ENCODE data around the gene POU6F1. TPM values are rescaled to one million over a fixed set of nuclear protein-coding genes. Genes with fewer than 3 reads are reported as not detected.
A peak's percentile ranks its signal among the peaks of the same experiment; 100 is the strongest.

Gene POU6F1
- total and polyA plus RNA-seq, 2 of the 8 experiments (the other 6 are each of a cell fraction or from before 2014, with no cell fraction given), result 5.6 to 8.7 TPM

- no peaks in the 10 kb centered on the region; a peak in 1 of 7 replicates for H3K27me3 ChIP-seq (replicated peaks in 1 of 4; ENCODE audit: control insufficient read depth in 3 of 4, extremely low read depth in 1 of 4, insufficient read depth in 3 of 4, low read length in 3 of 4)
- POLR2A ChIA-PET (ENCODE audit: partially characterized antibody), result interaction anchor here (0.7 to 1.6 kb wide), 2 partner anchors 13 to 56 kb away, joined by 3 to 4 read pairs; no protein-coding TSS in a partner anchor
- H3K27ac ChIP-seq (ENCODE audit: low read depth, low read length), result no peak overlapping the region
- no peaks in the 10 kb centered on the region for H3K36me3 ChIP-seq (ENCODE audit: control insufficient read depth in 2 of 4, insufficient read depth in 4 of 4, low read length in 3 of 4)
- H4K20me1 ChIP-seq (replicated peaks in 1 of 2; ENCODE audit: control insufficient read depth in 1 of 2, insufficient read depth in 2 of 2, low read length in 2 of 2), result no peaks in the 10 kb centered on the region
- H3K9ac ChIP-seq (replicated peaks in 1 of 4; ENCODE audit: extremely low read depth in 1 of 4, low read depth in 3 of 4, low read length in 3 of 4), result no peak overlapping the region
- H4K8ac ChIP-seq (ENCODE audit: extremely low read depth, insufficient read depth, low read length), result no peak overlapping the region
- H2BK120ac ChIP-seq (replicated peaks; ENCODE audit: low read depth, low read length), result no peak overlapping the region
- 83% methylated on average over 5 of the region's 5 CpGs; no CpG with 5 or more reads in 1 of the 2 experiments for WGBS, 2 experiments (ENCODE audit: extremely low coverage in 1 of 2, insufficient coverage in 1 of 2, insufficient read length in 1 of 2, insufficient replicate concordance in 2 of 2, low coverage in 1 of 2, low lambda C conversion rate in 2 of 2, missing lambda C conversion rate in 1 of 2)
- no peak overlapping the region for H2BK15ac ChIP-seq (ENCODE audit: low read length)
- TF ChIP-seq RAD21 (IDR thresholded peaks at IDR 0.05 in 1 of 2, conservative IDR thresholded peaks at IDR 0.05 in 1 of 2; ENCODE audit: low read depth in 2 of 2, low read length in 2 of 2) (peak; percentile 13 to 31; a peak in 3 of 4 replicates), CTCF (IDR thresholded peaks at IDR 0.05; ENCODE audit: control extremely low read depth in 1 of 3, insufficient read depth in 1 of 3, low read depth in 1 of 3, low read length in 3 of 3) (peak in 1 of 3 experiments; percentile 10; a peak in 1 of 4 replicates), SP4 (IDR thresholded peaks at IDR 0.05; ENCODE audit: low read length) (no peak)
- no peak overlapping the region for H2AK5ac ChIP-seq (ENCODE audit: low read depth, low read length)
- H2BK20ac ChIP-seq (ENCODE audit: low read length), result no peak overlapping the region
- H3K79me2 ChIP-seq (ENCODE audit: control insufficient read depth in 1 of 2, insufficient read depth in 2 of 2, low read length in 2 of 2), result no peaks in the 10 kb centered on the region
- no peaks in the 10 kb centered on the region for H3K23me2 ChIP-seq (ENCODE audit: low read depth, low read length)
- no peaks in the 10 kb centered on the region for H3K79me1 ChIP-seq (ENCODE audit: low read depth, low read length)
- no peak overlapping the region for H3K4me3 ChIP-seq (ENCODE audit: extremely low read depth in 1 of 4, insufficient read depth in 2 of 4, low read depth in 3 of 4, low read length in 4 of 4)
- no peak overlapping the region for H4K5ac ChIP-seq (ENCODE audit: insufficient read length, low read depth, low read length)
- no peak overlapping the region for H3K18ac ChIP-seq (ENCODE audit: extremely low read depth, low read length)
- no peaks in the 10 kb centered on the region for H3K9me3 ChIP-seq (ENCODE audit: insufficient read depth in 2 of 2, low read depth in 1 of 2, low read length in 1 of 2)
- no peak overlapping the region for H3K4ac ChIP-seq (replicated peaks; ENCODE audit: insufficient read length, low read depth, low read length)
- H4K91ac ChIP-seq (replicated peaks; ENCODE audit: insufficient read length, low read length), result no peak overlapping the region
- no peak overlapping the region for H3K14ac ChIP-seq (ENCODE audit: insufficient read length)
- no peak overlapping the region for H2AFZ ChIP-seq (ENCODE audit: low read length)
- H2BK5ac ChIP-seq (ENCODE audit: low read depth, low read length), result no peak overlapping the region
- H3K4me2 ChIP-seq (ENCODE audit: insufficient read depth in 1 of 2, low read depth in 2 of 2, low read length in 2 of 2), result no peak overlapping the region
- CTCF ChIA-PET (ENCODE audit: partially characterized antibody), result no interaction called here
- FAIRE-seq (no peak), DNase-seq (ENCODE audit: low read depth in 1 of 2, low spot score in 2 of 2) (no peak)
- H3K23ac ChIP-seq (ENCODE audit: insufficient read length), result no peak overlapping the region
- no peaks in the 10 kb centered on the region for H3K4me1 ChIP-seq (replicated peaks in 1 of 4; ENCODE audit: control insufficient read depth in 3 of 4, insufficient read depth in 4 of 4, low read length in 3 of 4)
- H3K56ac ChIP-seq (replicated peaks; ENCODE audit: insufficient read length, low read depth, low read length), result no peak overlapping the region
- no peak overlapping the region for H2BK12ac ChIP-seq (ENCODE audit: low read depth, low read length)
Observed at GRCh38 chr12:51192284-51192671, 25.6 kb downstream of the POU6F1 start.

All from H1 (cell line).